SHP77 treated with DMSO at 0.1 percent for 48 hours (cell line): Measurements from ENCODE around the gene SRRT.

Experiments used
- DNase-seq: peaks from one replicate; lab custom pipeline; 2025; lab: John Stamatoyannopoulos, UW

SRRT gene

DNA sequence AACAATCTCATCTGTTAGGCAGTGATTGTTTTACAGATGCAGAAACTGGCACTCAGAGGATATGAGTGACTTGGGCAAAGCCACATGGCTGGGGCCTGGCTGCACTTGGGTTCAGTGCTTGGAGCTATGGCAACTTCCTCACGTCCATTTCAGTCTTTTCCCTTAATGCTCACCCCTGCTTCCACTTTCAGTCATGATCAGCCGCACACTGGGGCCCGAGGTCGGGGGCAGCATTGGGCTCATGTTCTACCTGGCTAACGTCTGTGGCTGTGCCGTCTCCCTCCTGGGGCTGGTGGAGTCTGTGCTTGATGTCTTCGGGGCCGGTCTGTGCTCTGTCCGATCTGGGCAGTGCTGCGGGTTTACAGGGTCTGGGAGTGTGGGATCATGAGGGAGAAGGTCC, 19.4 kb upstream of the SRRT start:
- no peak for DNase-seq

DNA sequence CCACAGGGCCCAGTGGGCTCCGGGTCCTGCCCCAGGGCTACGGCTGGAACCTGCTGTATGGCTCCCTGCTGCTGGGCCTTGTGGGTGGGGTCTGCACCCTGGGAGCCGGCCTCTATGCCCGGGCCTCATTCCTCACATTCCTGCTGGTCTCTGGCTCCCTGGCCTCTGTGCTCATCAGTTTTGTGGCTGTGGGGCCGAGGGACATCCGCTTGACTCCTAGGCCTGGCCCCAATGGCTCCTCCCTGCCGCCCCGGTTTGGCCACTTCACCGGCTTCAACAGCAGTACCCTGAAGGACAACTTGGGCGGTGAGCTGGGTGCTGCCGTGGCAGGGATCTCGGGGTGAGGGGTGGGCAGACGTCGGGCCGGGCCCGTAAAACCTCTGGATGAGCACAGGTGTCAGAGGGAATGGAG, 18.0 kb upstream of the SRRT start:
- DNase-seq = no peak

DNA sequence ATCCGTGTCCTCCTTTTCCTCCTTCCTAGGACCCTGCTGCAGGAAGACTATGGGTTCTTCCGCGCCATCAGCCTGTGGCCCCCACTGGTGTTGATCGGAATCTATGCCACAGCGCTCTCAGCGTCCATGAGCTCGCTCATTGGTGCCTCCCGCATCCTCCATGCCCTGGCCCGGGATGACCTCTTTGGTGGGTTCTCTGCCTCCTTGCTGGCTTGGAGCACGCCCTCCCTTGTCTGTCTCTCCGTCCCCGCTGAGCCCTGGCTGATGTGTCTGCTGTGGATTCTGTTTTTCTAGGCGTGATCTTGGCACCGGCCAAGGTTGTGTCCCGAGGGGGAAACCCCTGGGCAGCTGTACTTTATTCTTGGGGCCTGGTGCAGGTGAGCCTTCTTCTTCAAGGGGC, 15.0 kb upstream of the SRRT start:
- DNase-seq = no peak

DNA sequence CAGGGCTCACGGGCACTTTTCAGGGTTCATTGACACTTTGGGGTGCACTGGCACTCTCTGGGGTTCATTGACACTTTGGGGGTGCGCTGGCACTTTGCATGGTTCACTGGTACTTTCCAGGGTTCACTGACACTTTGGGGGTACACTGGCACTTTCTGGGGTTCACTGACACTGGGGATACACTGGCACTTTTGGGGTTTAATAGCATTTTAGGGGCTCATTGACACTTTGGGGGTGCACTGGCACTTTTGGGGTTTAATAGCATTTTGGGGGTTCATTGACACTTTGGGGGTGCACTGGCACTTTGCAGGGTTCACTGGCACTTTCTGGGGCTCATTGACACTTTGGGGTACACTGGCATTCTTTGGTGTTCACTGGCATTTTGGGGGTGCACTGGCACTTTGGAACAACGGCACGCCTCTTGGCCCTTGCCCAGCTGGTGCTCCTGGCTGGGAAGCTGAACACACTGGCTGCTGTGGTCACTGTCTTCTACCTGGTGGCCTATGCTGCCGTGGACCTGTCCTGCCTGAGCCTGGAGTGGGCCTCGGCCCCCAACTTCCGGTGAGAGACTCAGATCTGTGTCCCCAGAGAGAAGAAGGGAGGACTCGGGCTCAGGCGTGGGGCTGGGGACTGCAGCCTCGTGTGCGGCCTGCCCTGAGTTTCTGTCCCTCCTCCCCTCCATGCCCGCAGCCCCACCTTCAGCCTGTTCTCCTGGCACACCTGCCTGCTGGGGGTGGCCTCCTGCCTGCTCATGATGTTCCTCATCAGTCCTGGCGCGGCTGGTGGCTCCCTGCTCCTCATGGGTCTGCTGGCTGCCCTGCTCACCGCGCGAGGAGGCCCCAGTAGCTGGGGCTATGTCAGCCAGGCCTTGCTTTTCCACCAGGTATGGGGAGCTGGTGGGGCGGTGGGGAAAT, 13.9 kb upstream of the SRRT start:
- no peak for DNase-seq

DNA sequence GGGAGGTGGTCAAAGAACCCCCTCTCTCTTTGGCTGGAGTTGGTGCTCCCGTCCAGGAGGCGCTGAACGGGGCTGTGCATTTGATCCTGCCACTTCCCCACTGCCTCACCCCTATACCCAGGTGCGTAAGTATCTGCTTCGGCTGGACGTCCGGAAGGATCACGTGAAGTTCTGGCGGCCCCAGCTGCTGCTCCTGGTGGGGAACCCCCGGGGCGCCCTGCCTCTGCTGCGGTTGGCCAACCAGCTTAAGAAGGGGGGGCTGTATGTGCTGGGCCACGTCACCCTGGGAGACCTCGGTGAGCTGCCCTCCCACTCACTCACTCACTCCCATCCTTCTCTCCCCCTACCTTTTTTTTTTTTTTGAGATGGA, 13.3 kb upstream of the SRRT start:
- no peak for DNase-seq

DNA sequence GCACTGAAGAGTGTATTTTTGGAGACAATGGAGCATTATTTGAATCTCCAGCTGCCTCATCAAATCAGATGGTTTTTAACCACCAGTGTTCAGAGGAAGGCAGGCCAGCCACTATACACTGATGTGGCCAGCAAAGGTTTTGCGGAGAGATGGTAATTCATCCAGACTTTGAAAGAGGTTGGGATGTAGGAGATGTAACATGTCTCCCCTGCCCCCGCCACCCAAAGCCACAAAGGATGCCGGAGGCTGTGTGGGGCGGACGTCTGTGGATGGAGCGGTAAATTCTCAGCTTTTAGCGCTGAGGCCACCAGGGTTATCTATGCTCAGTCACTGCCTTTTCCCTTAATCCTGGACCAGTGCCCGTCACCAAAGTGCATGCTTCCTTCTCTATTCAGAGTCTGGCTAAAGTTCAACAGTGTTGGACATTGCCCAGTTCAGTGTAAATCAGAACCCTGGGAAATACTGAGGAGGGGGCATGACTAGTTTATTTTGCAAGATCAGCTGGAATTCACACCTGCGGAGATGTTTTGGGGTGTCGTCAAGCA, 11.4 kb upstream of the SRRT start:
- no peak for DNase-seq

DNA sequence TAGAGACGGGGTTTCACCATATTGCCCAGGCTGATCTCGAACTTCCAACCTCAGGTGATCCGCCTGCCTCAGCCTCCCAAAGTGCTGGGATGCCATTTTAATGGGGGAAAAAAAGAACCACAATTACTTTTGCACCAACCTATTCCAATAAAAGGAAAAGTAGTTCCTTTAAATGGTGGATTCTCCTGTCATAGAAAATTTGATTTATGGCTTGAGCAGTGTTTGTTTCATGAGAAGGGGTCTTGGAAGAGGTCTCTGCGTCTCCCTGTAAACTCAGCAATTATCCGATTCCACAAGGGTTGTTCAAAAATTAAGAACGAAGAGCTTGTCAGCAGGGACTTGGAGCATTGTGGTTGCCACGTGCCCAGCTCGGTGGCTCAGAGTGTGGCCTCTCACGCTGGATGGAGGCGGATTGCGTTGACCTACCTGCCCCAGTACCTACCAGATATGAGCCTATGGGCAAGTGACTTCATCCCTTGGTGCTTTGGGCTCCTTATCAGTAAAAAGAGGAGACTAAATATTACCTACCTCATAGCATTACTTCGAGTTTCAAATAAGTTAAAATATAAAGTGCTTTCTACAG, 10.5 kb upstream of the SRRT start:
- DNase-seq = no peak

DNA sequence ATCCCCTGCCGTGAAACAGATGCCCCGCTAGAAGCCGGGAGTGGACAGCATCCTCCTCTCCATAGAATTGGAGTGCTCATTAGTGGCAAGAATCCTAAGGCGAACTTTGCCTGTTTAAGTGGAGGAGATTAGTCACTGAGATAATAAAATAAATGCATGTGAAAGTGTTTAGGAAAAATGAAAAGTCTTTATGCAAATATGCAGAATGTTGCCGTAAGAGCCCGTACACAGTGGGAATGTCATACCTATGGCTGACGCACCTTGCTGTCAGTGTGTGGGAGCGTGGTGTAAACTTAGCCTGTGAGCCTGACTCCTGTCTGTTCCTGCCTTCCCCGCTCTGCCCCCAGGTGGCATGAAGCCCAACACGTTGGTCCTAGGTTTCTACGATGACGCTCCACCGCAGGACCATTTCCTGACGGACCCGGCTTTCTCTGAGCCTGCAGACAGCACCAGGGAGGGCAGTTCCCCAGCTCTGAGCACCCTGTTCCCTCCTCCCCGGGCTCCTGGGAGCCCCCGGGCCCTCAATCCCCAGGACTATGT, 9.5 kb upstream of the SRRT start:
- DNase-seq = no peak

DNA sequence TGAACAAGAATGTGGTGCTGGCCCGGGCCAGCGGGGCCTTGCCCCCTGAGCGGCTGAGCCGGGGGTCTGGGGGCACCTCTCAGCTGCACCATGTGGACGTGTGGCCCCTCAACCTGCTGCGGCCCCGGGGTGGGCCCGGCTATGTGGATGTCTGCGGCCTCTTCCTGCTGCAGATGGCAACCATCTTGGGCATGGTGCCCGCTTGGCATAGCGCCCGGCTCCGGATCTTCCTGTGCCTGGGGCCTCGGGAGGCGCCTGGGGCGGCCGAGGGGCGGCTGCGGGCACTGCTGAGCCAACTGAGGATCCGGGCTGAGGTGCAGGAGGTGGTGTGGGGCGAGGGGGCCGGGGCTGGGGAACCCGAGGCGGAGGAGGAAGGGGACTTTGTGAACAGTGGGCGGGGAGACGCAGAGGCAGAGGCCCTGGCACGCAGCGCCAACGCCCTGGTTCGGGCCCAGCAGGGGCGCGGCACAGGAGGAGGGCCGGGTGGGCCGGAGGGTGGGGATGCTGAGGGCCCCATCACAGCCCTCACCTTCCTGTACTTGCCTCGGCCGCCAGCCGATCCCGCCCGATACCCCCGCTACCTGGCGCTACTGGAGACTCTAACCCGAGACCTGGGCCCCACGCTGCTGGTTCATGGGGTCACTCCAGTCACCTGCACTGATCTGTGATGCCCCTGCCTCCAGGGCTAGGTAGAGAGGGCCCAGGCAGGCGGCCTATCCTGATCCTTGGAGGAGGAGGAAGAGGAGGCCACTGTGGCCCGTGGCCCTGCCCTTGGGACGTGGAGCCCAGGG, 8.8 kb upstream of the SRRT start:
- DNase-seq = no peak

DNA sequence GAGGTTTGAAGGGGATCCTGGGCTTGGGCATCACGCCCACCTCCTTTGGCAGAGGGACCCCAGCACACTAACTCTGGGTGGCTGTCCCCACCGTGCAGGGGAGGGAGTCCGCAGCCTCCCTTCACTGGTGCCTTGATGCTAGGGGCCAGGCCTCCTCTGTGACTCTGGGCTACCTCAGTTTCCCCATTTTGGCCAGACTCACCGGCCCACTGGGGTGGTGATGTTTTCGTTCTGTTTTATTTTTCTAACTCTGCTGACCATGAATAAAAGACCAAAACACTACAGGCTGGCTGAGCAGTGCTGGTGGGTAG, 8.2 kb upstream of the SRRT start:
- DNase-seq = no peak

DNA sequence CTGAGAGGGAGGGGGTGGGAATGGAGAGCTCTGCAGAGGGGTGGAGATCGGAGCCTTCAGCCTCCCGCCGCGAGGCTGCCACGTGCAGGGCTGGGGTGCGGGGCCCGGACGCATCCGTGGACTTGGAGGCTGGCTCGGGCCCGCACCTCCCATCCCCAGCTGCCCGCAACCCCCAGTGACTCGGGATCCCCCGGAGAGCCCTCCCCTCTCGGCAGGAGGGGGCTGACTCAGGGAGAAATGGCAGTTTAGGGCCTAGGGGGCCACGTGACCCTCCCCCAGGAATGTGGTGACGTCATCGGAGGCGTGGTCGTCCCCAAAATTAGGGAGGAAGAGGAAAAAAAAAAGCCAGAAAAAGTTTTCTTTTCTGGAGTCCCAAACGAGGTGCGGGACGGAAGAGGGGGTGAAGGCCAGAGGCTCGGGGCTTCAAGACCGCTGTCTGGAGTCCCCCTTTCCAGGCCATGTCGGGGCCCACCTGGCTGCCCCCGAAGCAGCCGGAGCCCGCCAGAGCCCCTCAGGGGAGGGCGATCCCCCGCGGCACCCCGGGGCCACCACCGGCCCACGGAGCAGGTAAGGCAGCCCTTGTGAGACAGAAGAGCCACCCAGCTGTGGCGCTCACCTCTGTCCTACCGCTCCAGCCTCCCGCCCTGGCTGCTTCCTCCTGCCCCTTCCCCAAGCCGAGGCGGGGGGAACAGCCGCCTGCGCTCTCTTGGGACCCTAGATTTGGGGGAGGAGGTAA, 7.7 kb upstream of the SRRT start, which contains the start of gene TRIP6:
TRIP6 (plus strand) TSS at position 348 of the 736 bp plus-strand sequence; CDS start at position 459, 111 bp downstream.
- DNase-seq = no peak

DNA sequence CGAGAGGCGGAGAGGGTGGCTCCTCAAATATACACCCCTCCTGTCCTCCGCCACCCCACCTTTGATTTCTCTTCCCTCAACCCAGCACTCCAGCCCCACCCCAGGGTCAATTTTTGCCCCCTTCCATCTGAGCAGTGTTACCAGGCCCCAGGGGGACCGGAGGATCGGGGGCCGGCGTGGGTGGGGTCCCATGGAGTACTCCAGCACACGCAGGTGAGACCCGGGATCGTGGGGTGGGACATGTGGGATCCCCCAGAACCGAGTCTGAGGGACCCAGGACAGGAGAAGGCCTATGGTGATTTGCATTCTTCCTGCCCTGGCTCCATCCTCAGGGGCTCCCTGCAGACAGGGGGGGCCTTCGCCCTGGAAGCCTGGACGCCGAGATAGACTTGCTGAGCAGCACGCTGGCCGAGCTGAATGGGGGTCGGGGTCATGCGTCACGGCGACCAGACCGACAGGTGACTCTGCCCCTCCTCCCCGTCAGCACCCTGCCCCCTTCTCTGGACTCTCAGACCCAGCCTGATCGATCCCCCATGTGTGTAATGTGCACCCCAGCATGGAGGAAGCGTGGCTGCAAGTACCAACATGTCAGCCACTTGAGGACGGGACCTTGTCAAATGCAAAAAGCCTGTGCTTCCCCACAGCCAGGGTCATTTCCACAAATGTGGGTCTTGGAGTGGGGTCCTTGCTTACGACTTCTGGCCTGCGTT, 7.0 kb upstream of the SRRT start:
- no peak for DNase-seq

DNA sequence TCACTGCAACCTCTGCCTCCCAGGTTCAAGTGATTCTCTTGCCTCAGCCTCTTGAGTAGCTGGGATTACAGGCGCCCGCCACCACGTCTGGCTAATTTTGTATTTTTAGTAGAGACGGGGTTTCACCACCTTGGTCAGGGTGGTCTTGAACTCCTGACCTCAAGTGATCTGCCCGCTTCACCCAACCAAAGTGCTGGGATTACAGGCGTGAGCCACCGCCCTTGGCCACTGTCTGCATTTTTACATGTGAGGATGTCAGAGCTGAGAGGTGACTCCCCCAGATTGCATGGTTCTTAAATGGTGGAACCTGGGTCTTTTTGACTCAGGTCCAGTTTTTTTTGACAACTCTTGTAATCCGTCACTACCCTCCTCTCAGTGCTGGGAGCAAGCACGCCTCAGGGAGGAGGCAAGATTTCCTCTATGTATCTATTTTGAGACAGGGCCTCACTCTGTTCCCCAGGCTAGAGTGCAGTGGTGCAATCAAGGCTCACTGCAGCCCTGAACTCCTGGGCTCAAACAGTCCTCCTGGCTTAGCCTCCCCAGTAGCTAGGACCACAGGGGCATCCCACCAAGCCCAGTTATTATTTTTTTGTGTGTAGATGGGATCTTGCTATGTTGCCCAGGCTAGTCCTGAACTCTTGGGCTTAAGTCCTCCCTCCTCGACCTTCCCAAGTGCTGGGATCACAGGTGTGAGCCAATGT, 1.2 kb upstream of the SRRT start:
- no peak for DNase-seq

DNA sequence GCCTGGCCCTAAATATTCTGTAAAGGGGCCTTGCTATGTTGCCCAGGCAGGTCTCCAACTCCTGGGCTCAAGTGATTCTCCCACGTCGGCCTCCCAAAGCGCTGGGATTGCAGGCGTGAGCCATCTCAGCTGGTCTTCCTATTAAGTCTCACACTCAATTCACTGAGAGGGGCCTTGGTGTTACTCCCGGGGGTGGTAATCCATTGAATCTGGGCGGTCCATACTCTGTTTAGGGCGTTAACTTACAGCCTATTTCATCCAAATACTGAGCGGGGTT, 665 bp upstream of the SRRT start:
- no peak for DNase-seq

DNA sequence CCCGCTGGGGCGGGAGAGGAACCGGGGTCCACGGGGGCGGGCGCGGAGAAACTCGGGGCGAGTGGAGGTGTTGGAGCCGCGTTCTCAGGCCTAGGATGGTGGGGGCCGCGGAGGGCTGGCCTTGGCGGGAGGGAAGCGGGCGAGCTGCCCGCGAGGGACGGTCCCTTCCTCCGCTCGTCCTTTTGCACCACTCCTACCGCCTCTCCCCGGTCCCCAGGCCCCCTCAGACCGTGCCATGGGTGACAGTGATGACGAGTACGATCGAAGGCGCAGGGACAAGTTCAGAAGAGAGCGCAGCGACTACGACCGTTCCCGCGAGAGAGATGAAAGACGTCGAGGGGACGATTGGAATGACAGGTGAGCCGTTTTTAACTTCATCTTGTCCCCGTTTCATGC, 451 bp downstream of the SRRT start:
- DNase-seq = no peak

DNA sequence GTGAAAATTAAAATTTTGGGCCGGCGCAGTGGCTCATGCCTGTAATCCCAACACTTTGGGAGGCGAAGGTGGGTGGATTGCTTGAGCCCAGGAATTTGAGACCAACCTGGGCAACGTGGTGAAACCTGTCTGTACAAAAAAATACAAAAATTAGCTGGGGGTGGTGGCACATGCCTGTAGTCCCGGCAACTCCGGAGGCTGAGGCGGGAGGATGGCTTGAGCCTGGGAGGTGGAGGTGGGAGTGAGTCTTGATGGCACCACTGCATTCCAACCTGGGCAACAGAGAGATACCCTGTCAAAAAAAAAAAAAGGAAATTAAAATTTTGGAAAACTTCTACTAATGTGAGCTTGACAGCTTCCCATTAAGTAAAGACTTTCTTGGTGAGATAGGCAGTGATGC, 3.1 kb downstream of the SRRT start:
- no peak for DNase-seq

DNA sequence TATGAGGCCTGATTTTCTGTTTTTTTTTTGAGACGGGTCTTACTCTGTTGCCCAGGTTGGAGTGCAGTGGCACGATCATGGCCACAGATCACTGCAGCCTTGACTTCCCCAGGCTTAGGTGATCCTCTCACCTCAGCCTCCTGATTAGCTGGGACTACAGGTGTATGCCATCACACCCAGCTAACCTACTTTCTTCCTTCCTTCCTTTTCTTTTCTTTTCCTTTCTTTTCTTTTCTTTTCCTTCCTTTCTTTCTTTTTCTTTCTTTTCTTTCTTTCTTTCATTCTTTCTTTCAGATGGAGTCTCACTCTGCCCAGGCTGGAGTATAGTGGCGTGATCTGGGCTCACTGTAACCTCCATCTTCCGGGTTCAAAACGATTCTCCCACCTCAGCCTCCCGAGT, 3.8 kb downstream of the SRRT start:
- DNase-seq = no peak

DNA sequence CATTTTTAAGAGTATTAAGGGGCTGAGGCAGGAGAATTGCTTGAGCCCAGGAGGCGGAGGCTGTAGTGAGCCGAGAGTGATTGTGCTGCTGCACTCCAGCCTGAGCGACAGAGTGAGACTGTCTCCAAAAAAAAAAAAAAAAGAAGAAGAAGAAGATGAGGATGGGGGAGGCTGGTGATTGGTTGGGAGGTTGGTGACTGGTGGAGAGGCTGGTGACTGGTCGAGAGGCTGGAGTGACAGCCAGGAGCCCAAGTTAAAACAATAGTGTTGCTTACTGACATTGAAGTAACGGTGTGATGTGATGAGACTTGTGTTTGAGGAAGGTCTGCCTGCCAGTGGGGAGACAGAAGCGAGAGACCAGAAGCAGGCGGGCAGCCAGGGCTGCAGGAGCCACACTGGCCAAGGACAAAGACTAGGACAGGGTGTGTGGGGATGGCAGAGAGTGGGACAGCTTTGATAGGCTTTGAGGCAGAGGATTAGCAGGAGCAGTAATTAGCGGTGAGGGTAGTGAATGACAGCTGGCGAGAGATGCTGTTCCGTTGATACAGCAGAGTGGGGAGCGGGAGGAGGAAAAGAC, 4.9 kb downstream of the SRRT start:
- DNase-seq = no peak

DNA sequence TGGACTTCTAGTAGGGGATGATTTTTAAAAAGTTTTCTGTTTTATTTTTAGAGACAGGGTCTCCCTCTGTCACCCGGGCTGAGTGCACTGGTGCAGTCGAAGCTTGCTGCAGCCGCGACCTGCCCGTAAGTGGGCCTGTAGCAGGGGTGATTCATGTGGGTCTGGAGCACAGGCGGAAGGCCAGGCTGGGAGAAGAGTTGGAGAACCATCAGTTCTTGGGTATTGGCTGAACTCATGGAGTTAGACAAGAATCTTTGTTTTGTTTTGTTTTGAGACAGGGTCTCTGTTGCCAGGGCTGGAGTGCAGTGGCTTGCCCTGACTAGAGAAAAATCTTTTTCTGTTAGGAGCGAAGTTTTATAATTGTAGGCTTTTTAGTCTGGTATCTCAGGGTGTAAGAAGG, 5.7 kb downstream of the SRRT start:
- DNase-seq = no peak

DNA sequence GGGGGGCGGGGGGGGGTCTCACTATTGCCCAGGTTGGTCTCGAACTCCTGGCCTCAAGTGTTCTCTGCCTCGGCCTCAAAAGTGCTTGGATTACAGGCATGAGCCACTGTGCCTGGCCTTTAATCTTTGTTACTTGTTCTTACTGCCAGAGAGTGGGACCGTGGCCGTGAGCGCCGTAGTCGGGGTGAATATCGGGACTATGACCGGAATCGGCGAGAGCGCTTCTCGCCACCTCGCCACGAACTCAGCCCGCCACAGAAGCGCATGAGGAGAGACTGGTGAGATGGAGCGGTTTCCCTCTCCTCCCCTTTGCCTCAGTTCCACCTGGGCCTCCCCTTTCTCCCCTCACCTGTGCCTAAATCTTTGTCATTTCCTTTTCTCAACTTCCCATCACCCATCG, 6.2 kb downstream of the SRRT start:
- no peak for DNase-seq
